CD14-positive monocyte (primary cell): ENCODE data around the gene RIMBP2. TPM values are rescaled to one million over a fixed set of nuclear protein-coding genes. Genes with fewer than 3 reads are reported as not detected.

Source experiments
- DNase-seq, 3 donors: peaks; one replicate each; pipeline ENCODE4 v3.0.0-alpha.2; 2011 to 2022
- H2AFZ ChIP-seq: 2 replicates; pipeline ENCODE4 v1.6.0; 2012; ENCODE audit warnings: mild to moderate bottlenecking, low read depth, low read length, inconsistent platforms; ENCODE audit not compliant: insufficient read depth, poor library complexity, severe bottlenecking
- H3K27ac ChIP-seq, 2 donors: 1 replicate in 1 of 2; 2 replicates in 1 of 2; pipeline ENCODE4 v1.5.1; 2012 to 2013; ENCODE audit warnings: low read length in 2 of 2, control low read depth in 1 of 2, inconsistent platforms in 1 of 2, low read depth in 1 of 2, mild to moderate bottlenecking in 1 of 2
- H3K27me3 ChIP-seq, 2 donors: one replicate each; pipeline versions ENCODE4 v1.6.0 to v1.6.1; 2011 to 2013; ENCODE audit warnings: low read length in 2 of 2; ENCODE audit not compliant: control insufficient read depth in 2 of 2, insufficient read depth in 2 of 2
- H3K36me3 ChIP-seq, 2 donors: replicated peaks in 1 of 2; 1 replicate in 1 of 2; 2 replicates in 1 of 2; pipeline versions ENCODE4 v1.5.1 to v1.6.1; 2012 to 2013; ENCODE audit warnings: low read length in 2 of 2, control low read depth in 1 of 2, inconsistent platforms in 1 of 2, mild to moderate bottlenecking in 1 of 2; ENCODE audit not compliant: insufficient read depth in 2 of 2, control insufficient read depth in 1 of 2
- H3K4me1 ChIP-seq, 2 donors: 1 replicate in 1 of 2; 2 replicates in 1 of 2; pipeline versions ENCODE4 v1.5.1 to v1.6.1; 2012 to 2013; ENCODE audit warnings: low read length in 2 of 2, control low read depth in 1 of 2, inconsistent platforms in 1 of 2, mild to moderate bottlenecking in 1 of 2, moderate library complexity in 1 of 2; ENCODE audit not compliant: insufficient read depth in 2 of 2, control insufficient read depth in 1 of 2
- H3K4me2 ChIP-seq: replicated peaks from 2 replicates; pipeline ENCODE3; 2012; ENCODE audit warnings: low read length, moderate library complexity, mild to moderate bottlenecking; ENCODE audit not compliant: poor library complexity, severe bottlenecking; ENCODE audit errors: extremely low read depth
- H3K4me3 ChIP-seq, 3 experiments: fragments of 200-600 bp in 1 of 3; sonication (generic) in 1 of 3; replicated peaks in 1 of 3; 1 replicate in 2 of 3; 2 replicates in 1 of 3; pipeline ENCODE4 v1.5.1; 2011 to 2013; ENCODE audit warnings: low read length in 3 of 3, mild to moderate bottlenecking in 3 of 3, control low read depth in 2 of 3, low read depth in 2 of 3, inconsistent platforms in 1 of 3, moderate library complexity in 1 of 3
- H3K79me2 ChIP-seq: 2 replicates; pipeline ENCODE4 v1.6.0; 2012; ENCODE audit warnings: mild to moderate bottlenecking, control low read depth, inconsistent platforms, low read length, moderate library complexity; ENCODE audit not compliant: insufficient read depth
- H3K9ac ChIP-seq: 2 replicates; pipeline ENCODE4 v1.6.0; 2017; ENCODE audit warnings: low read length, mild to moderate bottlenecking; ENCODE audit not compliant: insufficient read depth, poor library complexity, severe bottlenecking
- H3K9me3 ChIP-seq, 2 donors: replicated peaks in 1 of 2; 1 replicate in 1 of 2; 2 replicates in 1 of 2; pipeline versions ENCODE4 v1.5.1 to v1.6.1; 2012 to 2013; ENCODE audit warnings: low read length in 2 of 2, control low read depth in 1 of 2; ENCODE audit not compliant: control insufficient read depth in 1 of 2, insufficient read depth in 1 of 2
- H4K20me1 ChIP-seq: 2 replicates; pipeline ENCODE4 v1.6.0; 2012; ENCODE audit warnings: mild to moderate bottlenecking, low read length, control low read depth, moderate library complexity; ENCODE audit not compliant: insufficient read depth
- H3K27ac Mint-ChIP-seq, 7 donors: one replicate each; pipeline ENCODE4 v1.8.0; 2020; ENCODE audit warnings: mild to moderate bottlenecking in 7 of 7, mixed read lengths in 7 of 7, moderate library complexity in 6 of 7, inconsistent platforms in 2 of 7
- H3K27me3 Mint-ChIP-seq, 3 donors: one replicate each; pipeline ENCODE4 v1.8.0; 2021 to 2022; ENCODE audit warnings: low read depth in 3 of 3, mild to moderate bottlenecking in 3 of 3, mixed read lengths in 3 of 3, moderate library complexity in 3 of 3, inconsistent platforms in 1 of 3
- H3K36me3 Mint-ChIP-seq, 2 donors: one replicate each; pipeline ENCODE4 v1.8.0; 2020; ENCODE audit warnings: mixed read lengths in 2 of 2, inconsistent platforms in 1 of 2, mild to moderate bottlenecking in 1 of 2
- H3K4me1 Mint-ChIP-seq: one replicate; pipeline ENCODE4 v1.8.0; 2020; ENCODE audit warnings: mild to moderate bottlenecking, mixed read lengths
- H3K4me3 Mint-ChIP-seq, 2 donors: one replicate each; pipeline ENCODE4 v1.8.0; 2020; ENCODE audit warnings: mild to moderate bottlenecking in 2 of 2, mixed read lengths in 2 of 2, moderate library complexity in 1 of 2
- H3K9me3 Mint-ChIP-seq, 7 donors: one replicate each; pipeline ENCODE4 v1.8.0; 2020 to 2022; ENCODE audit warnings: mixed read lengths in 7 of 7, mild to moderate bottlenecking in 6 of 7, moderate library complexity in 6 of 7, inconsistent platforms in 2 of 7
- CTCF ChIP-seq: fragments of 200-600 bp; IDR thresholded peaks from one replicate; pipeline ENCODE4 v1.8.0; 2022; ENCODE audit warnings: antibody characterized with exemption, mild to moderate bottlenecking
- WGBS: methylation state at CpG from one replicate; pipeline ENCODE4 v1.1.5; 2013; ENCODE audit warnings: missing lambda C conversion rate; ENCODE audit not compliant: insufficient coverage; 5-methylcytosine and 5-hydroxymethylcytosine counted together
- intact Hi-C, 2 donors: fragments of 100-400 bp; cut with micrococcal nuclease; formaldehyde crosslinking; loops; one replicate each; pipeline versions ENCODE4 v1.15.0 to v1.15.1; 2023
- polyA plus RNA-seq, 3 donors: library from polyadenylated mRNA; depleted of rRNA in 1 of 3; unstranded in 2 of 3; stranded (reverse) in 1 of 3; fragments of 300-500 nt in 2 of 3; fragments of >200 nt in 1 of 3; fragmentation: Illumina TruSeq in 2 of 3; gene quantifications; 1 replicate in 2 of 3; 2 replicates in 1 of 3; pipeline ENCODE4 v1.2.3, GENCODE V29; 2012 to 2021

Gene RIMBP2
- polyA plus RNA-seq, 3 donors, result not detected

DNA sequence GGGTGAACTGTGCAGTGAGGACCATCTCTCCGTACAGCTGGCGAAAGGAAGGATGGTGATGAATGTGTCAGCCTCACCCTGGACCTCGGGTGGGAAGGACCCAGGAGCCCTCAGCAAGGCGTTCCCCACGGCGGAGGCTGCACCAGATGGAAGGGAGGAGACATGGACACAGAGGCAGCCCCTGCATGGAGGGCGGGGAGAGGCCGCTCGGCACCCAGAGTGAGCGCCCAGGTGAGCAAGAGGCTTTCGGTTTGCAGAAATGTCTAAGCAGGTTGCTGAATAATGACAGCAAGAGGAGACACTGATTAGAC is 268.5 kb downstream of the RIMBP2 start:
- Histone ChIP-seq H3K9ac (no peak overlapping the region), H2AFZ (no peak overlapping the region), H3K4me2 (no peak overlapping the region), H3K4me3 (no peak overlapping the region), H3K9me3 (peaks cover 0 to 1% of the 10 kb centered on the region in 2 donors), H3K27me3 (no peaks in the 10 kb centered on the region), H3K27ac (no peak overlapping the region), H4K20me1 (no peaks in the 10 kb centered on the region), H3K36me3 (no peaks in the 10 kb centered on the region), H3K4me1 (no peaks in the 10 kb centered on the region), H3K79me2 (no peaks in the 10 kb centered on the region)
- H3K4me1 Mint-ChIP-seq, result no peaks in the 10 kb centered on the region
- intact Hi-C loops, result no loop called here
- H3K9me3 Mint-ChIP-seq, result peaks cover 0 to 3% (median 1%) of the 10 kb centered on the region in 7 donors
- no peaks in the 10 kb centered on the region for H3K36me3 Mint-ChIP-seq
- no peak for TF ChIP-seq CTCF
- no peak for DNase-seq
- H3K27ac Mint-ChIP-seq, result no peak overlapping the region
- no peak overlapping the region for H3K4me3 Mint-ChIP-seq
- WGBS, result 94% methylated on average over 9 of the region's 11 CpGs
- no peaks in the 10 kb centered on the region for H3K27me3 Mint-ChIP-seq

DNA sequence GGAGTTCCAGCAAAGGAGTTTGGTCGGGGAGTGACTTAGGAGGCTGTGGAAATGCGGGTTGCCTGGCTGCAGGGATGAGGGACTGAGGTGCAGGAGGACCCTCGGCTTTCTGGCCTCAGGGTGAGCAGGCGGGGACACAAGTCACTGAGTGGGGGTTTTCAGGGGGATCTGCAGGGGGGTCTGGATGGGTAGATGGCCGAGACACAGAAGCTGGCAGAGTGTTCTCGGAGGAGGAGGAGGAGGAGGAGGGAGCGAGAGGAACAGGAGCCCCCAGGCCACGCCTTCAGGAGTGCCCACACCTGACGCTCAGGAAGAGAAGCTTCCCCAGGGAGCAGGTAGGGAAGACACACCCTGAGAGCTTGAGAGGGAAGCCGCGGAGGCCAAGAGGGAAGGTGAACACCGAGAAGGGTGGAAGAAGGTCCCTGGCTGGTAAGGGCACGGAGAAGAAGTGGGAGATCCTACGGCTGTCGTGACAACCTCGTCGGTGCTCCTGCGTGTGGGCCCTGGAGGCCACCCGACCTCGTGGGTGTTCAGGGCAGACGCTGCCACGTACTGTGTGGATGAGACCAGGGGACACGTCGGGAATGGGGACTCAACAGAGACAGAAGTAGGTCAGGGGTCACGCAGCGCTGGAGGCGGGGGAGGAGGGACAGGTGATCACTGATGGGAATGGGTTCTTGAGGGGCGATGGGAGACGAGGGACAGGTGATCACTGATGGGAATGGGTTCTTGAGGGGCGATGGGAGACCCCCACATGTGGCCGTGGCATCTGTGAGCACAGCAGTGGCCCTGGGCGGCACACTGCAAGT is 269.0 kb downstream of the RIMBP2 start:
- intact Hi-C loops, result no loop called here
- H3K9ac ChIP-seq, result no peak overlapping the region
- H3K4me1 Mint-ChIP-seq, result no peaks in the 10 kb centered on the region
- no peaks in the 10 kb centered on the region for H4K20me1 ChIP-seq
- no peak for DNase-seq
- H3K4me2 ChIP-seq, result no peak overlapping the region
- TF ChIP-seq CTCF, result no peak
- H2AFZ ChIP-seq, result no peak overlapping the region
- H3K27ac ChIP-seq, result no peak overlapping the region
- peaks cover 0 to 8% (median 4%) of the 10 kb centered on the region in 7 donors for H3K9me3 Mint-ChIP-seq
- H3K4me3 ChIP-seq, result no peak overlapping the region
- no peak overlapping the region for H3K27ac Mint-ChIP-seq
- peaks cover 0 to 2% (median 0%) of the 10 kb centered on the region in 3 donors for H3K27me3 Mint-ChIP-seq
- H3K4me1 ChIP-seq, result no peaks in the 10 kb centered on the region
- peaks cover 5 to 7% of the 10 kb centered on the region in 2 donors for H3K9me3 ChIP-seq
- H3K36me3 Mint-ChIP-seq, result no peaks in the 10 kb centered on the region
- no peaks in the 10 kb centered on the region for H3K36me3 ChIP-seq
- no peaks in the 10 kb centered on the region for H3K27me3 ChIP-seq
- no peak overlapping the region for H3K4me3 Mint-ChIP-seq
- WGBS, result 90% methylated on average over 30 of the region's 32 CpGs
- no peaks in the 10 kb centered on the region for H3K79me2 ChIP-seq
